GM18505 (cell line): Measurements from ENCODE around the gene PXT1.
A peak's percentile ranks its signal among the peaks of the same experiment; 100 is the strongest.
"Not testable (repeated sequence)": the region's sequence is repeated elsewhere in the genome, so short reads cannot be mapped to it uniquely, and the experiment has no call there.

ENCODE experiments used
- ATAC-seq: cut with Tn5 transposase; IDR thresholded peaks from one replicate; pipeline ENCODE4 v1.9.1; 2021; ENCODE audit not compliant: unreplicated experiment
- POLR2A ChIP-seq: IDR thresholded peaks from 4 replicates; pipeline ENCODE4 v1.6.1; 2011; ENCODE audit warnings: borderline replicate concordance; ENCODE audit not compliant: insufficient read depth, insufficient read length; ENCODE audit errors: extremely low read depth

PXT1 gene

GRCh38 chr6:36374972-36375371 lies 67.7 kb downstream of the PXT1 start:
- no peak for ATAC-seq
- no peak for TF ChIP-seq POLR2A

GRCh38 chr6:36374194-36374593 lies 68.5 kb downstream of the PXT1 start:
- no peak for TF ChIP-seq POLR2A

GRCh38 chr6:36373368-36374019 lies 69.2 kb downstream of the PXT1 start:
- TF ChIP-seq POLR2A: no peak
- ATAC-seq: no peak

More at GRCh38 chr6:36374194-36374593, 68.5 kb downstream of the PXT1 start:
- ATAC-seq: no peak

GRCh38 chr6:36372088-36372487 lies 70.6 kb downstream of the PXT1 start:
- no peak for ATAC-seq
- TF ChIP-seq POLR2A: no peak

- TF ChIP-seq POLR2A: no peak
- no peak for ATAC-seq
Measured at GRCh38 chr6:36371211-36371610, 71.4 kb downstream of the PXT1 start.

GRCh38 chr6:36370638-36371037 lies 72.0 kb downstream of the PXT1 start:
- no peak for TF ChIP-seq POLR2A
- no peak for ATAC-seq

- ATAC-seq: no peak
- no peak for TF ChIP-seq POLR2A
Measured at GRCh38 chr6:36368921-36369865, 73.5 kb downstream of the PXT1 start.

- ATAC-seq: no peak
- no peak for TF ChIP-seq POLR2A
Measured at GRCh38 chr6:36368421-36368820, 74.2 kb downstream of the PXT1 start.

- ATAC-seq: no peak
- TF ChIP-seq POLR2A: no peak
Measured at GRCh38 chr6:36367743-36368142, 74.9 kb downstream of the PXT1 start.

GRCh38 chr6:36364669-36365479 lies 77.8 kb downstream of the PXT1 start:
- no peak for ATAC-seq

GRCh38 chr6:36364061-36364635 lies 78.5 kb downstream of the PXT1 start:
- ATAC-seq: not testable (repeated sequence)

More at GRCh38 chr6:36364669-36365479, 77.8 kb downstream of the PXT1 start:
- TF ChIP-seq POLR2A: peak; percentile 11

GRCh38 chr6:36363371-36363752 lies 79.3 kb downstream of the PXT1 start:
- ATAC-seq: not testable (repeated sequence)

GRCh38 chr6:36362551-36363370 lies 79.9 kb downstream of the PXT1 start:
- no peak for ATAC-seq
- TF ChIP-seq POLR2A: no peak

- ATAC-seq: no peak
- TF ChIP-seq POLR2A: no peak
Measured at GRCh38 chr6:36361071-36361470, 81.6 kb downstream of the PXT1 start.
